Activated CD4-positive, alpha-beta T cell treated with anti-CD3 and anti-CD28 coated beads, Interleukin-2, amount 10 ng/mL, durations not matched to agents 7 days and 5 days (primary cell): ENCODE measurements around the gene SLIT1. TPM values are rescaled to one million over a fixed set of nuclear protein-coding genes. Genes with fewer than 3 reads are reported as not detected.
"Not testable (repeated sequence)": the region's sequence is repeated elsewhere in the genome, so short reads cannot be mapped to it uniquely, and the experiment has no call there.

Experiments
- CTCF ChIA-PET: fragments of 350-600 bp; sonication (Branson Sonifier 250); formaldehyde crosslinking; loops from one replicate; lab custom pipeline; 2021; ENCODE audit warnings: antibody characterized with exemption; lab: Charles Lee
- POLR2A ChIA-PET: fragments of 350-600 bp; sonication (Branson Sonifier 250); formaldehyde crosslinking; loops from one replicate; lab custom pipeline; 2021; ENCODE audit warnings: antibody characterized with exemption; lab: Charles Lee
- DNase-seq: peaks from one replicate; pipeline ENCODE4 v3.0.0-alpha.2; 2020
- H3K27ac Mint-ChIP-seq: one replicate; pipeline ENCODE4 v1.8.0; 2021; ENCODE audit warnings: mild to moderate bottlenecking, moderate library complexity, mixed read lengths
- H3K27me3 Mint-ChIP-seq: one replicate; pipeline ENCODE4 v1.8.0; 2021; ENCODE audit warnings: mixed read lengths
- H3K36me3 Mint-ChIP-seq: one replicate; pipeline ENCODE4 v1.8.0; 2021; ENCODE audit warnings: low read depth, mixed read lengths
- H3K4me1 Mint-ChIP-seq: one replicate; pipeline ENCODE4 v1.8.0; 2021; ENCODE audit warnings: mixed read lengths
- H3K4me3 Mint-ChIP-seq: one replicate; pipeline ENCODE4 v1.8.0; 2021; ENCODE audit warnings: mild to moderate bottlenecking, moderate library complexity, mixed read lengths
- H3K9me3 Mint-ChIP-seq: one replicate; pipeline ENCODE4 v1.8.0; 2021; ENCODE audit warnings: mixed read lengths
- total RNA-seq, 2 experiments: library from RNA; stranded (reverse); gene quantifications; one replicate each; pipeline ENCODE4 v1.2.3, GENCODE V29; 2021

The SLIT1 gene
- total RNA-seq, 2 experiments from 2014 or later = 1.2 to 1.6 TPM

- H3K9me3 Mint-ChIP-seq, POLR2A ChIA-PET, H3K27me3 Mint-ChIP-seq, DNase-seq, H3K4me3 Mint-ChIP-seq, H3K36me3 Mint-ChIP-seq, H3K27ac Mint-ChIP-seq: not testable (repeated sequence)
- peaks cover 14% of the 10 kb centered on the region for H3K4me1 Mint-ChIP-seq
- CTCF ChIA-PET = interaction anchor here (1.5 kb wide), 1 partner anchor 177 kb away, joined by 4 read pairs; no protein-coding TSS in a partner anchor
Measured at GRCh38 chr10:97033841-97034240, 151.9 kb downstream of the SLIT1 start.

GRCh38 chr10:97032624-97033023 lies 153.1 kb downstream of the SLIT1 start:
- peaks cover 3% of the 10 kb centered on the region for H3K27me3 Mint-ChIP-seq
- no peaks in the 10 kb centered on the region for H3K9me3 Mint-ChIP-seq
- no peak overlapping the region for H3K4me3 Mint-ChIP-seq
- DNase-seq = no peak
- CTCF ChIA-PET = interaction anchor here (1.5 kb wide), 1 partner anchor 178 kb away, joined by 4 read pairs; no protein-coding TSS in a partner anchor
- no peaks in the 10 kb centered on the region for H3K36me3 Mint-ChIP-seq
- H3K27ac Mint-ChIP-seq = no peak overlapping the region
- H3K4me1 Mint-ChIP-seq = peaks cover 5% of the 10 kb centered on the region
- POLR2A ChIA-PET = interaction anchor here (0.6 kb wide), 2 partner anchors 21 to 168 kb away, joined by 6 read pairs; no protein-coding TSS in a partner anchor

GRCh38 chr10:97031459-97031858 lies 154.3 kb downstream of the SLIT1 start:
- no peak overlapping the region for H3K4me3 Mint-ChIP-seq

GRCh38 chr10:97030894-97031293 lies 154.9 kb downstream of the SLIT1 start:
- Mint-ChIP-seq H3K36me3 (no peaks in the 10 kb centered on the region), H3K27ac (no peak overlapping the region), H3K27me3 (peaks cover 3% of the 10 kb centered on the region), H3K4me1 (no peaks in the 10 kb centered on the region), H3K4me3 (no peak overlapping the region), H3K9me3 (no peaks in the 10 kb centered on the region)
- no peak for DNase-seq
- POLR2A ChIA-PET = no interaction called here
- CTCF ChIA-PET = no interaction called here

More at GRCh38 chr10:97031459-97031858, 154.3 kb downstream of the SLIT1 start:
- H3K27me3 Mint-ChIP-seq = peaks cover 3% of the 10 kb centered on the region
- DNase-seq = no peak
- ChIA-PET CTCF (no interaction called here), POLR2A (no interaction called here)
- H3K36me3 Mint-ChIP-seq = no peaks in the 10 kb centered on the region
- no peaks in the 10 kb centered on the region for H3K9me3 Mint-ChIP-seq
- no peak overlapping the region for H3K27ac Mint-ChIP-seq
- no peaks in the 10 kb centered on the region for H3K4me1 Mint-ChIP-seq

- Mint-ChIP-seq H3K9me3 (no peaks in the 10 kb centered on the region), H3K27ac (no peak overlapping the region), H3K4me1 (no peaks in the 10 kb centered on the region), H3K36me3 (no peaks in the 10 kb centered on the region), H3K4me3 (no peak overlapping the region), H3K27me3 (peaks cover 3% of the 10 kb centered on the region)
- DNase-seq = no peak
- POLR2A ChIA-PET = no interaction called here
- CTCF ChIA-PET = no interaction called here
Measured at GRCh38 chr10:97029271-97029670, 156.5 kb downstream of the SLIT1 start.

- Mint-ChIP-seq H3K9me3 (no peaks in the 10 kb centered on the region), H3K36me3 (no peaks in the 10 kb centered on the region), H3K4me1 (no peaks in the 10 kb centered on the region), H3K27ac (no peak overlapping the region), H3K4me3 (no peak overlapping the region), H3K27me3 (peaks cover 3% of the 10 kb centered on the region)
- no peak for DNase-seq
- CTCF ChIA-PET = interaction anchor here (2.4 kb wide), 1 partner anchor 8 kb away, joined by 10 read pairs; no protein-coding TSS in a partner anchor
- POLR2A ChIA-PET = no interaction called here
Measured at GRCh38 chr10:97028832-97029178, 157.0 kb downstream of the SLIT1 start.

- Mint-ChIP-seq H3K9me3 (no peaks in the 10 kb centered on the region), H3K27ac (no peak overlapping the region), H3K36me3 (no peaks in the 10 kb centered on the region), H3K27me3 (peaks cover 3% of the 10 kb centered on the region), H3K4me3 (no peak overlapping the region), H3K4me1 (no peaks in the 10 kb centered on the region)
- no peak for DNase-seq
- CTCF ChIA-PET = interaction anchor here (2.4 kb wide), 1 partner anchor 9 kb away, joined by 10 read pairs; no protein-coding TSS in a partner anchor
- POLR2A ChIA-PET = no interaction called here
Measured at GRCh38 chr10:97028126-97028831, 157.5 kb downstream of the SLIT1 start.

GRCh38 chr10:97025613-97026242 lies 160.0 kb downstream of the SLIT1 start:
- H3K4me1 Mint-ChIP-seq = no peaks in the 10 kb centered on the region
- no peaks in the 10 kb centered on the region for H3K36me3 Mint-ChIP-seq
- no peaks in the 10 kb centered on the region for H3K9me3 Mint-ChIP-seq
- H3K27me3 Mint-ChIP-seq = peaks cover 3% of the 10 kb centered on the region
- peak; percentile 65 for DNase-seq
- ChIA-PET CTCF (interaction anchor here (0.6 to 2.1 kb wide), 22 partner anchors 9 to 549 kb away, joined by 3 to 15 read pairs (median 4); no protein-coding TSS in a partner anchor), POLR2A (no interaction called here)
- no peak overlapping the region for H3K27ac Mint-ChIP-seq
- H3K4me3 Mint-ChIP-seq = no peak overlapping the region

- H3K9me3 Mint-ChIP-seq = no peaks in the 10 kb centered on the region
- POLR2A ChIA-PET = no interaction called here
- CTCF ChIA-PET = interaction anchor here (0.7 to 2.1 kb wide), 10 partner anchors 10 to 195 kb away, joined by 3 to 15 read pairs (median 4); no protein-coding TSS in a partner anchor
- no peaks in the 10 kb centered on the region for H3K4me1 Mint-ChIP-seq
- no peak for DNase-seq
- H3K36me3 Mint-ChIP-seq = no peaks in the 10 kb centered on the region
- peaks cover 3% of the 10 kb centered on the region for H3K27me3 Mint-ChIP-seq
- no peak overlapping the region for H3K27ac Mint-ChIP-seq
- H3K4me3 Mint-ChIP-seq = no peak overlapping the region
Measured at GRCh38 chr10:97024168-97025073, 161.3 kb downstream of the SLIT1 start.

GRCh38 chr10:97023401-97024167 lies 162.2 kb downstream of the SLIT1 start:
- no peaks in the 10 kb centered on the region for H3K4me1 Mint-ChIP-seq
- H3K27me3 Mint-ChIP-seq = no peaks in the 10 kb centered on the region
- no peak overlapping the region for H3K4me3 Mint-ChIP-seq
- no peaks in the 10 kb centered on the region for H3K36me3 Mint-ChIP-seq
- POLR2A ChIA-PET = no interaction called here
- H3K9me3 Mint-ChIP-seq = no peaks in the 10 kb centered on the region
- CTCF ChIA-PET = interaction anchor here (0.6 to 2.0 kb wide), 2 partner anchors 13 to 58 kb away, joined by 3 to 7 read pairs; no protein-coding TSS in a partner anchor
- no peak for DNase-seq
- H3K27ac Mint-ChIP-seq = no peak overlapping the region

- H3K9me3 Mint-ChIP-seq = no peaks in the 10 kb centered on the region
- no peak overlapping the region for H3K27ac Mint-ChIP-seq
- ChIA-PET CTCF (interaction anchor here (2.0 kb wide), 1 partner anchor 14 kb away, joined by 7 read pairs; no protein-coding TSS in a partner anchor), POLR2A (no interaction called here)
- H3K4me3 Mint-ChIP-seq = no peak overlapping the region
- peaks cover under 1% of the 10 kb centered on the region for H3K4me1 Mint-ChIP-seq
- no peaks in the 10 kb centered on the region for H3K36me3 Mint-ChIP-seq
- H3K27me3 Mint-ChIP-seq = no peaks in the 10 kb centered on the region
- DNase-seq = no peak
Measured at GRCh38 chr10:97022616-97023015, 163.1 kb downstream of the SLIT1 start.
